Naive thymus-derived CD4-positive, alpha-beta T cell (primary cell): Measurements from ENCODE around the gene CAMKMT. TPM values are rescaled to one million over a fixed set of nuclear protein-coding genes. Genes with fewer than 3 reads are reported as not detected.

Experiments
- ATAC-seq: fragments of 150-1000 bp; cut with Tn5 transposase; 2 replicates; pipeline ENCODE4 v1.10.0; 2021; ENCODE audit warnings: mild to moderate bottlenecking, moderate library complexity
- CTCF ChIA-PET: fragments of 350-600 bp; sonication (Branson Sonifier 250); formaldehyde crosslinking; loops from one replicate; lab custom pipeline; 2021; ENCODE audit warnings: antibody characterized with exemption; lab: Charles Lee
- POLR2A ChIA-PET: fragments of 350-600 bp; sonication (Branson Sonifier 250); formaldehyde crosslinking; loops from one replicate; lab custom pipeline; 2021; ENCODE audit warnings: antibody characterized with exemption, inconsistent platforms; lab: Charles Lee
- DNase-seq, 9 donors: peaks; one replicate each; pipeline versions ENCODE4 v3.0.0 to v3.0.0-alpha.2; 2020 to 2022; ENCODE audit warnings: mixed read lengths in 1 of 9
- H3K27ac ChIP-seq: one replicate; pipeline ENCODE4 v1.7.0; 2013; ENCODE audit warnings: mild to moderate bottlenecking, low read depth, low read length, moderate library complexity
- H3K27me3 ChIP-seq, 2 donors: one replicate each; pipeline ENCODE4 v1.7.0; 2013; ENCODE audit warnings: low read length in 2 of 2, mild to moderate bottlenecking in 2 of 2, moderate library complexity in 2 of 2; ENCODE audit not compliant: control insufficient read depth in 2 of 2, insufficient read depth in 2 of 2
- H3K36me3 ChIP-seq, 3 experiments: 1 replicate in 2 of 3; 2 replicates in 1 of 3; pipeline ENCODE4 v1.7.0; 2013; ENCODE audit warnings: low read length in 3 of 3, mild to moderate bottlenecking in 3 of 3, moderate library complexity in 1 of 3; ENCODE audit not compliant: insufficient read depth in 3 of 3, control insufficient read depth in 2 of 3
- H3K4me1 ChIP-seq, 2 donors: one replicate each; pipeline ENCODE4 v1.7.0; 2013; ENCODE audit warnings: low read length in 2 of 2, mild to moderate bottlenecking in 2 of 2, moderate library complexity in 1 of 2; ENCODE audit not compliant: control insufficient read depth in 2 of 2, insufficient read depth in 2 of 2
- H3K4me3 ChIP-seq: 2 replicates; pipeline ENCODE4 v1.7.0; 2013; ENCODE audit warnings: mild to moderate bottlenecking, low read length
- H3K9me3 ChIP-seq, 3 experiments: 1 replicate in 2 of 3; 2 replicates in 1 of 3; pipeline ENCODE4 v1.7.0; 2013; ENCODE audit warnings: low read length in 3 of 3; ENCODE audit not compliant: control insufficient read depth in 2 of 3
- H3K27ac Mint-ChIP-seq, 9 donors: one replicate each; pipeline ENCODE4 v1.8.0; 2020 to 2022; ENCODE audit warnings: mixed read lengths in 9 of 9, mild to moderate bottlenecking in 8 of 9, moderate library complexity in 5 of 9, inconsistent platforms in 2 of 9
- H3K27me3 Mint-ChIP-seq, 5 donors: one replicate each; pipeline ENCODE4 v1.8.0; 2021 to 2022; ENCODE audit warnings: mixed read lengths in 5 of 5, mild to moderate bottlenecking in 1 of 5
- H3K36me3 Mint-ChIP-seq, 5 donors: one replicate each; pipeline ENCODE4 v1.8.0; 2020 to 2022; ENCODE audit warnings: mixed read lengths in 5 of 5, mild to moderate bottlenecking in 3 of 5, inconsistent platforms in 1 of 5
- H3K4me1 Mint-ChIP-seq, 7 donors: one replicate each; pipeline ENCODE4 v1.8.0; 2020 to 2022; ENCODE audit warnings: mixed read lengths in 7 of 7, mild to moderate bottlenecking in 3 of 7, inconsistent platforms in 1 of 7
- H3K4me3 Mint-ChIP-seq, 10 donors: one replicate each; pipeline ENCODE4 v1.8.0; 2020 to 2022; ENCODE audit warnings: mild to moderate bottlenecking in 10 of 10, mixed read lengths in 10 of 10, moderate library complexity in 6 of 10, inconsistent platforms in 2 of 10
- H3K9me3 Mint-ChIP-seq, 11 donors: one replicate each; pipeline ENCODE4 v1.8.0; 2020 to 2022; ENCODE audit warnings: mixed read lengths in 11 of 11, mild to moderate bottlenecking in 4 of 11, inconsistent platforms in 1 of 11, moderate library complexity in 1 of 11
- intact Hi-C, 2 donors: fragments of 100-400 bp; cut with micrococcal nuclease; formaldehyde crosslinking; loops; one replicate each; pipeline ENCODE4 v1.15.1; 2023
- polyA plus RNA-seq, 2 donors: library from polyadenylated mRNA; unstranded; fragments of 300-500 nt; fragmentation: Illumina TruSeq; gene quantifications; one replicate each; pipeline ENCODE4 v1.2.3, GENCODE V29; 2021
- total RNA-seq, 6 experiments: library from RNA in 5 of 6; stranded (reverse) in 5 of 6; gene quantifications; 1 replicate in 5 of 6; 2 replicates in 1 of 6; pipeline ENCODE4 v1.2.3 and lab custom pipeline; 2021 to 2026

CAMKMT gene
- total and polyA plus RNA-seq, 7 experiments from 2014 or later: 11.1 to 20.8 (median 17.7) TPM

DNA sequence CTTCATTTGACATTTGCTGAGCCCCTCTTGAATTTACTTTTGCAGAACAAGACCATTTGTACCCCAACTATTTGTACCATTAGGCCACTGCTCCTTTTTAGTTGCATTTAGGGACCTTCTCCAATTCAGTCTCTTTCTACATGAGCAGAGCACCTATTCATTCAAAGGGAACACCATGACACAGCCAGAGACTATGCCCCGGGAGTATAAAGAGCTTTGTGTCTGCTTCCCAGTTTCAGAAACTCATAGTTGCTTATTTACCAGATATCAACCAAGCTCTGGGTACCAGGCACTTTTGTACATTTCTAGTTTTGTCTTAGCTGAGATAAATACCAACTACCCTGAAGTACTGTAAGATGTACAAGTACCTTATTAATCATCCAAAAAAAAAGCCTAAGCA, 310.7 kb downstream of the CAMKMT start:
- CTCF ChIA-PET: interaction anchor here (0.5 to 0.7 kb wide), 3 partner anchors 74 to 311 kb away, joined by 3 to 4 read pairs (median 4); no protein-coding TSS in a partner anchor
- no peak for DNase-seq
- H3K27me3 Mint-ChIP-seq: no peaks in the 10 kb centered on the region

GRCh38 chr2:44674473-44675284, 312.9 kb downstream of the CAMKMT start:
- Histone ChIP-seq H3K36me3 (no peaks in the 10 kb centered on the region), H3K4me1 (peaks cover 0 to 9% of the 10 kb centered on the region in 2 donors), H3K9me3 (no peaks in the 10 kb centered on the region), H3K4me3 (no peak overlapping the region), H3K27ac (no peak overlapping the region), H3K27me3 (no peaks in the 10 kb centered on the region)
- ChIA-PET CTCF (no interaction called here), POLR2A (no interaction called here)
- no peak for ATAC-seq
- intact Hi-C loops: no loop called here
- DNase-seq: peak in 3 of 9 donors; percentile 1 to 2 (median 1)
- Mint-ChIP-seq H3K4me3 (peak overlapping the region in 3 of 10 donors; percentile 3 to 19 (median 9)), H3K27me3 (no peaks in the 10 kb centered on the region), H3K9me3 (no peaks in the 10 kb centered on the region), H3K36me3 (peaks cover 0 to 18% (median 4%) of the 10 kb centered on the region in 5 donors), H3K4me1 (peaks cover 0 to 8% (median 5%) of the 10 kb centered on the region in 7 donors), H3K27ac (peak overlapping the region in 2 of 9 donors; percentile 27 to 40)

More for the DNA sequence above, 310.7 kb downstream of the CAMKMT start:
- Mint-ChIP-seq H3K4me1 (peaks cover 0 to 13% (median 6%) of the 10 kb centered on the region in 7 donors), H3K27ac (no peak overlapping the region), H3K9me3 (peaks cover 0 to 4% (median 0%) of the 10 kb centered on the region in 11 donors), H3K36me3 (peaks cover 0 to 17% (median 5%) of the 10 kb centered on the region in 5 donors), H3K4me3 (no peak overlapping the region)
- no peak for ATAC-seq
- Histone ChIP-seq H3K27ac (no peak overlapping the region), H3K36me3 (no peaks in the 10 kb centered on the region), H3K27me3 (no peaks in the 10 kb centered on the region), H3K9me3 (no peaks in the 10 kb centered on the region), H3K4me1 (peaks cover 0 to 9% of the 10 kb centered on the region in 2 donors), H3K4me3 (no peak overlapping the region)
- POLR2A ChIA-PET: no interaction called here
- intact Hi-C loops: no loop called here

DNA sequence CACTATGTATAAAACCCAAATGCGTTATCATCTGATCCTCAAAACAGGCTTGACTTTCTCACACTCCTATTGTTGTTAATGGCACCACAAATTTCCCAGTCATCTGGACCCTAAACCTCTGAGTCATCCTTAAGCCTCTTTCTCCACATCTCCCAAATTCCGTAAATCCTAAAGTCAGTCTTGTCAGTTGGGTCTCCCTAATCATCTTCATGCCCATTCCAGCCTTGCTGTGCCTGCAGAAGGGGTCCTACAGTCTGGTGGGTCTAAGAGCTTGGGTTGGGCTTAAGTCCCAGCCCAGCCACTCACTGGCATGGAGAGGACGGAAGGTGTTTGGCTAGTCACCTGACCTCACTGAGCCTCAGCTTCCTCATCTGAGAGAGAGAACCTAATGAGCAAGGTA, 314.6 kb downstream of the CAMKMT start:
- H3K36me3 ChIP-seq: no peaks in the 10 kb centered on the region
- ChIA-PET POLR2A (no interaction called here), CTCF (no interaction called here)
- H3K9me3 ChIP-seq: no peaks in the 10 kb centered on the region
- no peak for ATAC-seq
- Mint-ChIP-seq H3K27ac (no peak overlapping the region), H3K27me3 (no peaks in the 10 kb centered on the region), H3K9me3 (no peaks in the 10 kb centered on the region), H3K4me1 (peaks cover 0 to 8% (median 5%) of the 10 kb centered on the region in 7 donors), H3K36me3 (peaks cover 0 to 16% (median 3%) of the 10 kb centered on the region in 5 donors), H3K4me3 (no peak overlapping the region)
- no peak for DNase-seq
- no peaks in the 10 kb centered on the region for H3K27me3 ChIP-seq
- no peak overlapping the region for H3K4me3 ChIP-seq
- no peak overlapping the region for H3K27ac ChIP-seq
- intact Hi-C loops: no loop called here
- H3K4me1 ChIP-seq: peaks cover 0 to 9% of the 10 kb centered on the region in 2 donors

DNA sequence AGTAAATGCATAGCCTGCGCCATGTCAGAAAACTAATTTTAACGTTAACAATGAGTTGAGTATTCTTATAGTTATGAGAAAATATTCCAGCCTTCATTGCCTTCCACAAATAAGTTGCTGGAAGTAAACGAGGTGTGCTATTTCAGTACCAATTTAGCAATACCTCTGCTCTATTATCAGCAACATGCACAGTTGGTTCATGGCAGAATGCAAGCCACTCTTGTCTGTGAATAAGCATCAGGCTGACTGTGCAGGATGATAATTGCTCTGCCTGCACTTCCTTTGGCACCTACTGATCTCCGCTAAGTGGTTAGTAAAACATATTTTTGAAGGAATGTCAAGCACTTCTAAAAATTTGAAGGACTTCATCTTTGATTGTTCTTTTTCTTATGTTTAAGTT, 317.8 kb downstream of the CAMKMT start:
- no peaks in the 10 kb centered on the region for H3K27me3 ChIP-seq
- no peaks in the 10 kb centered on the region for H3K9me3 Mint-ChIP-seq
- CTCF ChIA-PET: no interaction called here
- peaks cover 0 to 20% (median 3%) of the 10 kb centered on the region in 5 donors for H3K36me3 Mint-ChIP-seq
- no peaks in the 10 kb centered on the region for H3K36me3 ChIP-seq
- ATAC-seq (no peak), DNase-seq (no peak)
- no peaks in the 10 kb centered on the region for H3K9me3 ChIP-seq
- H3K27me3 Mint-ChIP-seq: no peaks in the 10 kb centered on the region
- H3K4me1 Mint-ChIP-seq: peaks cover 0 to 1% (median 0%) of the 10 kb centered on the region in 7 donors
- no peak overlapping the region for H3K4me3 ChIP-seq
- no peak overlapping the region for H3K27ac Mint-ChIP-seq
- intact Hi-C loops: no loop called here
- no peak overlapping the region for H3K4me3 Mint-ChIP-seq
- H3K27ac ChIP-seq: no peak overlapping the region
- POLR2A ChIA-PET: no interaction called here
- H3K4me1 ChIP-seq: no peaks in the 10 kb centered on the region

DNA sequence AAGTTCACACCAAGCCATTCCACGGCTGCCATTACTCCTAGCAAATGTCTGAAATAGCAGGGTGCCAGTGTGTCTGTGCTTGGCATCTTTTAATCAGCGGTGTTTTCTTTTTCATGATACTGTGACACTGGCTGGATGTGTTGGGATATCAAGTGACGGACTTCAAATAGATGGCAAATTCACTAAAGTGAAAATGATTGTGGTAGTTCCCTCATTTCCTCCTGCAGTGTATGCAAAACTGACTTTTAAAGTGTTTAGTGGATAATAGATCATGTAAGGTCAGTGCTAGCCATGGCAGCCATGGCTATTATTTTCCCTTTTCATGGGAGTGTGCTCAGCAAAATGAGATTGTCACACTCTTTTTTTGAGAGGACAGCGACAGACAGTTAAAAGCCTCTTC, 318.2 kb downstream of the CAMKMT start:
- Mint-ChIP-seq H3K36me3 (peaks cover 0 to 20% (median 3%) of the 10 kb centered on the region in 5 donors), H3K4me3 (no peak overlapping the region), H3K9me3 (no peaks in the 10 kb centered on the region), H3K4me1 (peaks cover 0 to 3% (median 0%) of the 10 kb centered on the region in 7 donors), H3K27ac (no peak overlapping the region), H3K27me3 (no peaks in the 10 kb centered on the region)
- ATAC-seq: no peak
- Histone ChIP-seq H3K4me1 (no peaks in the 10 kb centered on the region), H3K9me3 (no peaks in the 10 kb centered on the region), H3K4me3 (no peak overlapping the region), H3K27me3 (no peaks in the 10 kb centered on the region), H3K36me3 (no peaks in the 10 kb centered on the region), H3K27ac (no peak overlapping the region)
- intact Hi-C loops: no loop called here
- DNase-seq: no peak
- CTCF ChIA-PET: no interaction called here
- POLR2A ChIA-PET: no interaction called here

DNA sequence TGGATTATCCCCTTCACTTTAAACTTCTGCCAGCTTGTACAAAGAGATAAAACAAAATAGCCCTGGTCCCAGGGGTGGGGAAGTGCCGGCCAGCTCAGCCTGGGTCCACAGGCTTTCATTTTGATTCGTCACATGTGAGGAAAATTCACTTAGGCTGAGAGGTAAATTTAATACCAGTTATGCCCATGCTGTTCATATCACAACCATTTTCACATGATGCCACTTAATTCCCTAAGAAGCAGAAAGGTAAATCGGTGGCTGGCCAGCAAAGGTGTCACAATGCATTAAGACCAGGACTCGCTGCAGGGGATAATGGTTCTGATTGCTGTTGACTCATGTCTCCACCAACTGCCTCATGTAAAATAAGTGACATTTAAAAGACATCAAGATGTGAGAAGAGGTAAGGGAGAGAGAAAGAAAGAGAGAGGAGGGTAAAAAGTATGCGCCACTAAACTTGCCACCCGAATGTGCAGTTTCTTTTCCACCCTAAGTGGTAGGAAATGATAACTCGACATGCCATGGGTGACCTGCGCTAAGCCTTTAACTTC, 318.8 kb downstream of the CAMKMT start:
- Histone ChIP-seq H3K27ac (no peak overlapping the region), H3K4me1 (no peaks in the 10 kb centered on the region), H3K27me3 (no peaks in the 10 kb centered on the region), H3K9me3 (no peaks in the 10 kb centered on the region), H3K4me3 (no peak overlapping the region), H3K36me3 (no peaks in the 10 kb centered on the region)
- peaks cover 0 to 7% (median 0%) of the 10 kb centered on the region in 7 donors for H3K4me1 Mint-ChIP-seq
- no peak overlapping the region for H3K4me3 Mint-ChIP-seq
- intact Hi-C loops: no loop called here
- H3K9me3 Mint-ChIP-seq: no peaks in the 10 kb centered on the region
- ATAC-seq (no peak), DNase-seq (no peak)
- ChIA-PET POLR2A (no interaction called here), CTCF (no interaction called here)
- peaks cover 0 to 20% (median 3%) of the 10 kb centered on the region in 5 donors for H3K36me3 Mint-ChIP-seq
- H3K27me3 Mint-ChIP-seq: peaks cover 0 to 2% (median 0%) of the 10 kb centered on the region in 5 donors
- H3K27ac Mint-ChIP-seq: no peak overlapping the region
